CD14-positive monocyte (primary cell): ENCODE measurements around the gene ARHGEF40. TPM values are rescaled to one million over a fixed set of nuclear protein-coding genes. Genes with fewer than 3 reads are reported as not detected.

Experiments
- DNase-seq, 3 donors: peaks; one replicate each; pipeline ENCODE4 v3.0.0-alpha.2; 2011 to 2022
- H2AFZ ChIP-seq: 2 replicates; pipeline ENCODE4 v1.6.0; 2012; ENCODE audit warnings: mild to moderate bottlenecking, low read depth, low read length, inconsistent platforms; ENCODE audit not compliant: insufficient read depth, poor library complexity, severe bottlenecking
- H3K27ac ChIP-seq, 2 donors: 1 replicate in 1 of 2; 2 replicates in 1 of 2; pipeline ENCODE4 v1.5.1; 2012 to 2013; ENCODE audit warnings: low read length in 2 of 2, control low read depth in 1 of 2, inconsistent platforms in 1 of 2, low read depth in 1 of 2, mild to moderate bottlenecking in 1 of 2
- H3K27me3 ChIP-seq, 2 donors: one replicate each; pipeline versions ENCODE4 v1.6.0 to v1.6.1; 2011 to 2013; ENCODE audit warnings: low read length in 2 of 2; ENCODE audit not compliant: control insufficient read depth in 2 of 2, insufficient read depth in 2 of 2
- H3K36me3 ChIP-seq, 2 donors: replicated peaks in 1 of 2; 1 replicate in 1 of 2; 2 replicates in 1 of 2; pipeline versions ENCODE4 v1.5.1 to v1.6.1; 2012 to 2013; ENCODE audit warnings: low read length in 2 of 2, control low read depth in 1 of 2, inconsistent platforms in 1 of 2, mild to moderate bottlenecking in 1 of 2; ENCODE audit not compliant: insufficient read depth in 2 of 2, control insufficient read depth in 1 of 2
- H3K4me1 ChIP-seq, 2 donors: 1 replicate in 1 of 2; 2 replicates in 1 of 2; pipeline versions ENCODE4 v1.5.1 to v1.6.1; 2012 to 2013; ENCODE audit warnings: low read length in 2 of 2, control low read depth in 1 of 2, inconsistent platforms in 1 of 2, mild to moderate bottlenecking in 1 of 2, moderate library complexity in 1 of 2; ENCODE audit not compliant: insufficient read depth in 2 of 2, control insufficient read depth in 1 of 2
- H3K4me2 ChIP-seq: replicated peaks from 2 replicates; pipeline ENCODE3; 2012; ENCODE audit warnings: low read length, moderate library complexity, mild to moderate bottlenecking; ENCODE audit not compliant: poor library complexity, severe bottlenecking; ENCODE audit errors: extremely low read depth
- H3K4me3 ChIP-seq, 3 experiments: fragments of 200-600 bp in 1 of 3; sonication (generic) in 1 of 3; replicated peaks in 1 of 3; 1 replicate in 2 of 3; 2 replicates in 1 of 3; pipeline ENCODE4 v1.5.1; 2011 to 2013; ENCODE audit warnings: low read length in 3 of 3, mild to moderate bottlenecking in 3 of 3, control low read depth in 2 of 3, low read depth in 2 of 3, inconsistent platforms in 1 of 3, moderate library complexity in 1 of 3
- H3K79me2 ChIP-seq: 2 replicates; pipeline ENCODE4 v1.6.0; 2012; ENCODE audit warnings: mild to moderate bottlenecking, control low read depth, inconsistent platforms, low read length, moderate library complexity; ENCODE audit not compliant: insufficient read depth
- H3K9ac ChIP-seq: 2 replicates; pipeline ENCODE4 v1.6.0; 2017; ENCODE audit warnings: low read length, mild to moderate bottlenecking; ENCODE audit not compliant: insufficient read depth, poor library complexity, severe bottlenecking
- H3K9me3 ChIP-seq, 2 donors: replicated peaks in 1 of 2; 1 replicate in 1 of 2; 2 replicates in 1 of 2; pipeline versions ENCODE4 v1.5.1 to v1.6.1; 2012 to 2013; ENCODE audit warnings: low read length in 2 of 2, control low read depth in 1 of 2; ENCODE audit not compliant: control insufficient read depth in 1 of 2, insufficient read depth in 1 of 2
- H4K20me1 ChIP-seq: 2 replicates; pipeline ENCODE4 v1.6.0; 2012; ENCODE audit warnings: mild to moderate bottlenecking, low read length, control low read depth, moderate library complexity; ENCODE audit not compliant: insufficient read depth
- H3K27ac Mint-ChIP-seq, 7 donors: one replicate each; pipeline ENCODE4 v1.8.0; 2020; ENCODE audit warnings: mild to moderate bottlenecking in 7 of 7, mixed read lengths in 7 of 7, moderate library complexity in 6 of 7, inconsistent platforms in 2 of 7
- H3K27me3 Mint-ChIP-seq, 3 donors: one replicate each; pipeline ENCODE4 v1.8.0; 2021 to 2022; ENCODE audit warnings: low read depth in 3 of 3, mild to moderate bottlenecking in 3 of 3, mixed read lengths in 3 of 3, moderate library complexity in 3 of 3, inconsistent platforms in 1 of 3
- H3K36me3 Mint-ChIP-seq, 2 donors: one replicate each; pipeline ENCODE4 v1.8.0; 2020; ENCODE audit warnings: mixed read lengths in 2 of 2, inconsistent platforms in 1 of 2, mild to moderate bottlenecking in 1 of 2
- H3K4me1 Mint-ChIP-seq: one replicate; pipeline ENCODE4 v1.8.0; 2020; ENCODE audit warnings: mild to moderate bottlenecking, mixed read lengths
- H3K4me3 Mint-ChIP-seq, 2 donors: one replicate each; pipeline ENCODE4 v1.8.0; 2020; ENCODE audit warnings: mild to moderate bottlenecking in 2 of 2, mixed read lengths in 2 of 2, moderate library complexity in 1 of 2
- H3K9me3 Mint-ChIP-seq, 7 donors: one replicate each; pipeline ENCODE4 v1.8.0; 2020 to 2022; ENCODE audit warnings: mixed read lengths in 7 of 7, mild to moderate bottlenecking in 6 of 7, moderate library complexity in 6 of 7, inconsistent platforms in 2 of 7
- CTCF ChIP-seq: fragments of 200-600 bp; IDR thresholded peaks from one replicate; pipeline ENCODE4 v1.8.0; 2022; ENCODE audit warnings: antibody characterized with exemption, mild to moderate bottlenecking
- WGBS: methylation state at CpG from one replicate; pipeline ENCODE4 v1.1.5; 2013; ENCODE audit warnings: missing lambda C conversion rate; ENCODE audit not compliant: insufficient coverage; 5-methylcytosine and 5-hydroxymethylcytosine counted together
- intact Hi-C, 2 donors: fragments of 100-400 bp; cut with micrococcal nuclease; formaldehyde crosslinking; loops; one replicate each; pipeline versions ENCODE4 v1.15.0 to v1.15.1; 2023
- polyA plus RNA-seq, 3 donors: library from polyadenylated mRNA; depleted of rRNA in 1 of 3; unstranded in 2 of 3; stranded (reverse) in 1 of 3; fragments of 300-500 nt in 2 of 3; fragments of >200 nt in 1 of 3; fragmentation: Illumina TruSeq in 2 of 3; gene quantifications; 1 replicate in 2 of 3; 2 replicates in 1 of 3; pipeline ENCODE4 v1.2.3, GENCODE V29; 2012 to 2021

ARHGEF40 gene
- polyA plus RNA-seq, 3 donors = 12.1 to 114 (median 15.3) TPM

DNA sequence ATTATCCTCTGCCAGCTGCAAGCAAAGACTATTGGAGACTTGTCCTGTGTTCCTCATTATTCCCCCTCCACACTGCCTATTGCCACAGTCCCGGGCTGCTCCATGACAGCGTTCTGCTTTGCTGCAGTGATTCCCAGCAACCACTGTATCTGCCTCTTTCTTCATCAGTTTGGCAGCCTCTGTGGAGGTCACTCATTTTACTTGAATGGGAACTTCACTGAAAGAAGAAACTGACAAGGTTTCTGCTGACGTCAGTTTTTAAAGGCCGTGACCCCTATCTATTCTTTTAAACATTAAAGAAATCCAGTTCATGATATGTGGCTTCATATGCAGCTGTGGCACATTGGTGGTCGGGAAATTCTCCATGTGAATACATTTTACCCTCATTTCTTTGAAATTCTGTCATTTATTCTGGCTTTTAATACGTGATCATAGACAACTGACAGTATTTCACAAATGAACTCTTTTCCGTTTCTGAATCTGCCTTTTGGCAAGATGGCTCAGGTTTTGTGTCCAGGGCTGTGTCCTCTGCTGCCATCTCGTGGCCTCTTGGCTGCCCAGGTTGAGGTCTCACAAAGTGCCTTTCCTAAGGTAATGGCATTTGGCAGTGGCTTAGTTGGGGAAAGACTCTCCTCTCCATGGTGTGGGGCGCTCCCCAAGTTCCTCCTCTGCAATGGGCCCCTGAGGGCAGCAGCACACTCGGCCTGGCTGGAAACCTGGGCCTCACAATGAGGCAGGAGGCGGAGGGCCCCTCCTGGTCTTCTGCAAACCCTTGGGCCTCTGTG lies 36.6 kb downstream of the ARHGEF40 start:
- H3K79me2 ChIP-seq = no peaks in the 10 kb centered on the region
- WGBS = 13% methylated on average over 8 of the region's 11 CpGs
- peak overlapping the region; percentile 17 for H3K9ac ChIP-seq
- peak overlapping the region; percentile 74 to 98 for H3K27ac ChIP-seq
- no peaks in the 10 kb centered on the region for H4K20me1 ChIP-seq
- peaks cover 54% of the 10 kb centered on the region for H3K4me1 Mint-ChIP-seq
- H3K27ac Mint-ChIP-seq = peak overlapping the region; percentile 97 to 99 (median 98)
- peak overlapping the region; percentile 61 to 68 for H3K4me3 Mint-ChIP-seq
- peaks cover 0 to 2% (median under 1%) of the 10 kb centered on the region in 3 donors for H3K27me3 Mint-ChIP-seq
- no peaks in the 10 kb centered on the region for H3K9me3 Mint-ChIP-seq
- peak; percentile 72 to 78 (median 75) for DNase-seq
- H3K4me3 ChIP-seq = peak overlapping the region in 1 of 3 experiments; percentile 84
- H3K4me2 ChIP-seq = peak overlapping the region; percentile 71
- H2AFZ ChIP-seq = peak overlapping the region; percentile 65
- no peaks in the 10 kb centered on the region for H3K36me3 Mint-ChIP-seq
- H3K4me1 ChIP-seq = peaks cover 48 to 52% of the 10 kb centered on the region in 2 donors
- no peaks in the 10 kb centered on the region for H3K36me3 ChIP-seq
- TF ChIP-seq CTCF = peak; percentile 86
- intact Hi-C loops = loop anchor here (2.0 to 10.0 kb wide), 5 partner anchors 14 to 642 kb away; partner anchors contain the start of genes ANG (in 1 of the 2), PIP4P1 (in 1 of the 2), PNP (in 1 of the 2) and RNASE4 (in 1 of the 2)
- no peaks in the 10 kb centered on the region for H3K27me3 ChIP-seq
- H3K9me3 ChIP-seq = no peaks in the 10 kb centered on the region

GRCh38 chr14:21107283-21107800 lies 37.2 kb downstream of the ARHGEF40 start:
- H3K27me3 ChIP-seq = no peaks in the 10 kb centered on the region
- intact Hi-C loops = loop anchor here (2.0 to 10.0 kb wide), 5 partner anchors 15 to 643 kb away; partner anchors contain the start of genes ANG (in 1 of the 2), PIP4P1 (in 1 of the 2), PNP (in 1 of the 2) and RNASE4 (in 1 of the 2)
- peaks cover 48 to 52% of the 10 kb centered on the region in 2 donors for H3K4me1 ChIP-seq
- TF ChIP-seq CTCF = no peak
- H4K20me1 ChIP-seq = no peaks in the 10 kb centered on the region
- Mint-ChIP-seq H3K4me3 (no peak overlapping the region), H3K4me1 (peaks cover 56% of the 10 kb centered on the region), H3K27ac (peak overlapping the region; percentile 97 to 99 (median 98)), H3K9me3 (no peaks in the 10 kb centered on the region), H3K27me3 (no peaks in the 10 kb centered on the region), H3K36me3 (no peaks in the 10 kb centered on the region)
- H3K79me2 ChIP-seq = no peaks in the 10 kb centered on the region
- H3K9ac ChIP-seq = no peak overlapping the region
- H3K36me3 ChIP-seq = no peaks in the 10 kb centered on the region
- peak overlapping the region; percentile 71 for H3K4me2 ChIP-seq
- WGBS = 96% methylated on average over 4 of the region's 5 CpGs
- H3K9me3 ChIP-seq = no peaks in the 10 kb centered on the region
- DNase-seq = no peak
- H2AFZ ChIP-seq = peak overlapping the region; percentile 65
- H3K4me3 ChIP-seq = peak overlapping the region in 1 of 3 experiments; percentile 84
- H3K27ac ChIP-seq = peak overlapping the region; percentile 74 to 98
